Measurements from ENCODE around the gene RFTN1.

Gene RFTN1

GRCh38 chr3:16364323-16364722 is 149.2 kb downstream of the RFTN1 start:
- no peak for DNase-seq (ENCODE audit: low read depth in 3 of 3, low spot score in 1 of 3)

- no peak for DNase-seq (ENCODE audit: low read depth in 3 of 3, low spot score in 1 of 3)
Measured at GRCh38 chr3:16363636-16364035, 149.9 kb downstream of the RFTN1 start.

GRCh38 chr3:16362770-16363169 is 150.7 kb downstream of the RFTN1 start:
- DNase-seq (ENCODE audit: low read depth in 3 of 3, low spot score in 1 of 3): no peak

GRCh38 chr3:16361087-16361486 is 152.4 kb downstream of the RFTN1 start:
- no peak for DNase-seq (ENCODE audit: low read depth in 3 of 3, low spot score in 1 of 3)

- DNase-seq (ENCODE audit: low read depth in 3 of 3, low spot score in 1 of 3): no peak
Measured at GRCh38 chr3:16359331-16359730, 154.2 kb downstream of the RFTN1 start.

- no peak for DNase-seq (ENCODE audit: low read depth in 3 of 3, low spot score in 1 of 3)
Measured at GRCh38 chr3:16358336-16358735, 155.2 kb downstream of the RFTN1 start.

GRCh38 chr3:16357186-16358121 is 156.0 kb downstream of the RFTN1 start:
- no peak for DNase-seq (ENCODE audit: low read depth in 3 of 3, low spot score in 1 of 3)

GRCh38 chr3:16355828-16356227 is 157.7 kb downstream of the RFTN1 start:
- DNase-seq (ENCODE audit: low read depth in 3 of 3, low spot score in 1 of 3): no peak

- DNase-seq (ENCODE audit: low read depth in 3 of 3, low spot score in 1 of 3): no peak
Measured at GRCh38 chr3:16354291-16354690, 159.2 kb downstream of the RFTN1 start.

- no peak for DNase-seq (ENCODE audit: low read depth in 3 of 3, low spot score in 1 of 3)
Measured at GRCh38 chr3:16352428-16352827, 161.1 kb downstream of the RFTN1 start.

- no peak for DNase-seq (ENCODE audit: low read depth in 3 of 3, low spot score in 1 of 3)
Measured at GRCh38 chr3:16350597-16351318, 162.7 kb downstream of the RFTN1 start.

GRCh38 chr3:16349986-16350596 is 163.4 kb downstream of the RFTN1 start:
- DNase-seq (ENCODE audit: low read depth in 3 of 3, low spot score in 1 of 3): no peak

GRCh38 chr3:16347548-16347947 is 166.0 kb downstream of the RFTN1 start:
- no peak for DNase-seq (ENCODE audit: low read depth in 3 of 3, low spot score in 1 of 3)

GRCh38 chr3:16346413-16347081 is 167.0 kb downstream of the RFTN1 start:
- no peak for DNase-seq (ENCODE audit: low read depth in 3 of 3, low spot score in 1 of 3)

GRCh38 chr3:16343101-16343500 is 170.4 kb downstream of the RFTN1 start:
- DNase-seq (ENCODE audit: low read depth in 3 of 3, low spot score in 1 of 3): no peak

- DNase-seq (ENCODE audit: low read depth in 3 of 3, low spot score in 1 of 3): no peak
Measured at GRCh38 chr3:16338999-16339398, 174.5 kb downstream of the RFTN1 start.

- no peak for DNase-seq (ENCODE audit: low read depth in 3 of 3, low spot score in 1 of 3)
Measured at GRCh38 chr3:16337856-16338540, 175.5 kb downstream of the RFTN1 start.

- DNase-seq (ENCODE audit: low read depth in 3 of 3, low spot score in 1 of 3): no peak
Measured at GRCh38 chr3:16336825-16337224, 176.7 kb downstream of the RFTN1 start.

- DNase-seq (ENCODE audit: low read depth in 3 of 3, low spot score in 1 of 3): no peak
Measured at GRCh38 chr3:16335772-16336645, 177.5 kb downstream of the RFTN1 start.

GRCh38 chr3:16335333-16335732 is 178.2 kb downstream of the RFTN1 start:
- DNase-seq (ENCODE audit: low read depth in 3 of 3, low spot score in 1 of 3): no peak

Data from stimulated activated CD4-positive, alpha-beta T cell treated with anti-CD3 and anti-CD28 coated beads, TNF-alpha, amount 100 ng/mL, for 1 hour (primary cell).